Gastroesophageal sphincter (tissue), 3 donors: ENCODE data around the gene MEOX2.

Experiments
- CTCF ChIP-seq, 4 experiments: fragments of 200-600 bp in 2 of 4; fragments of 450-650 bp in 2 of 4; sonication (generic) in 1 of 4; IDR thresholded peaks; one replicate each; pipeline ENCODE4 v1.5.1; 2017 to 2019; ENCODE audit warnings: antibody characterized with exemption in 4 of 4, mild to moderate bottlenecking in 2 of 4, moderate library complexity in 2 of 4
- EP300 ChIP-seq: sonication (generic); formaldehyde crosslinking; IDR thresholded peaks from one replicate; pipeline ENCODE4 v1.6.1; 2017; ENCODE audit warnings: antibody characterized with exemption, mild to moderate bottlenecking
- POLR2A ChIP-seq, 2 donors: fragments of 450-650 bp; IDR thresholded peaks; one replicate each; pipeline ENCODE4 v1.6.1; 2017; ENCODE audit warnings: antibody characterized with exemption in 2 of 2, mild to moderate bottlenecking in 2 of 2, moderate library complexity in 1 of 2
- POLR2AphosphoS5 ChIP-seq: sonication (generic); formaldehyde crosslinking; IDR thresholded peaks from one replicate; pipeline ENCODE4 v1.6.1; 2017; ENCODE audit warnings: antibody characterized with exemption

DNA sequence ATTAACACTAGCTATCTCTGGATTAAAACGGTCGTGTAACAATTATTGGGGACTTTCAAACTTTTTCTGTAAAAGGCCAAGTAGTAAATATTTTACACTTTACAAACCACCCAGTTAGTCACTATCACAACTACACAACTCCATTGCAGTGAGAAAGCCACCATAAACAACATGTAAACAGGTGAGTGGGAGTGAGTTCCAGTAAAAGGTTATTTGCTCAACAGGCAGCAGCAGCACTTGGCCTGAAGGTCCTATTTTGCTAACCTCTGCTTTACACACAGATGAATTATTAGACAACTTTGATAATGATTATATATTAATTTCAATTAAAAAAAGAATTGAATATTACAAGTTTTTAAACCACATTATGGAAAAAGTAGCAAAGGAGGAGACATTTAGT lies 108.9 kb downstream of the MEOX2 start:
- TF ChIP-seq CTCF (IDR thresholded peaks at IDR 0.05) (no peak), POLR2A (IDR thresholded peaks at IDR 0.05) (no peak), POLR2AphosphoS5 (no peak), EP300 (no peak)
